Glutamatergic neuron (in vitro differentiated cells): ENCODE data around the gene MBP. TPM values are rescaled to one million over a fixed set of nuclear protein-coding genes. Genes with fewer than 3 reads are reported as not detected.

ENCODE experiments used
- DNase-seq: peaks from one replicate; pipeline ENCODE4 v3.0.0; 2022
- H3K27ac Mint-ChIP-seq: one replicate; pipeline ENCODE4 v1.8.0; 2020; ENCODE audit warnings: mild to moderate bottlenecking, mixed read lengths, inconsistent platforms; ENCODE audit not compliant: unreplicated experiment
- H3K27me3 Mint-ChIP-seq: one replicate; pipeline ENCODE4 v1.8.0; 2020; ENCODE audit warnings: mild to moderate bottlenecking, moderate library complexity, mixed read lengths, inconsistent platforms; ENCODE audit not compliant: unreplicated experiment
- H3K36me3 Mint-ChIP-seq: one replicate; pipeline ENCODE4 v1.8.0; 2020; ENCODE audit warnings: mild to moderate bottlenecking, mixed read lengths, inconsistent platforms; ENCODE audit not compliant: unreplicated experiment
- H3K4me1 Mint-ChIP-seq: one replicate; pipeline ENCODE4 v1.8.0; 2020; ENCODE audit warnings: mild to moderate bottlenecking, low read depth, mixed read lengths, inconsistent platforms; ENCODE audit not compliant: unreplicated experiment
- H3K4me3 Mint-ChIP-seq: one replicate; pipeline ENCODE4 v1.8.0; 2020; ENCODE audit warnings: mild to moderate bottlenecking, mixed read lengths, inconsistent platforms; ENCODE audit not compliant: unreplicated experiment
- H3K9me3 Mint-ChIP-seq: one replicate; pipeline ENCODE4 v1.8.0; 2020; ENCODE audit warnings: mild to moderate bottlenecking, moderate library complexity, mixed read lengths, inconsistent platforms; ENCODE audit not compliant: unreplicated experiment
- total RNA-seq: library from RNA; stranded (reverse); fragmentation: NEBNext Ultra II Directional; extraction: Animal tissue kit (Norgen Biotek cat#: 25700); gene quantifications from one replicate; pipeline ENCODE4 v1.2.1, GENCODE V29; 2021; ENCODE audit not compliant: unreplicated experiment
- TF ChIP-seq, protein P1 (sequence below): fragments of 200-600 bp; sonication (generic); IDR thresholded peaks from one replicate; pipeline ENCODE4 v1.5.0; 2021; ENCODE audit not compliant: partially characterized antibody, unreplicated experiment

MBP gene
- total RNA-seq, 1 donor from 2014 or later: 82.6 TPM

DNA sequence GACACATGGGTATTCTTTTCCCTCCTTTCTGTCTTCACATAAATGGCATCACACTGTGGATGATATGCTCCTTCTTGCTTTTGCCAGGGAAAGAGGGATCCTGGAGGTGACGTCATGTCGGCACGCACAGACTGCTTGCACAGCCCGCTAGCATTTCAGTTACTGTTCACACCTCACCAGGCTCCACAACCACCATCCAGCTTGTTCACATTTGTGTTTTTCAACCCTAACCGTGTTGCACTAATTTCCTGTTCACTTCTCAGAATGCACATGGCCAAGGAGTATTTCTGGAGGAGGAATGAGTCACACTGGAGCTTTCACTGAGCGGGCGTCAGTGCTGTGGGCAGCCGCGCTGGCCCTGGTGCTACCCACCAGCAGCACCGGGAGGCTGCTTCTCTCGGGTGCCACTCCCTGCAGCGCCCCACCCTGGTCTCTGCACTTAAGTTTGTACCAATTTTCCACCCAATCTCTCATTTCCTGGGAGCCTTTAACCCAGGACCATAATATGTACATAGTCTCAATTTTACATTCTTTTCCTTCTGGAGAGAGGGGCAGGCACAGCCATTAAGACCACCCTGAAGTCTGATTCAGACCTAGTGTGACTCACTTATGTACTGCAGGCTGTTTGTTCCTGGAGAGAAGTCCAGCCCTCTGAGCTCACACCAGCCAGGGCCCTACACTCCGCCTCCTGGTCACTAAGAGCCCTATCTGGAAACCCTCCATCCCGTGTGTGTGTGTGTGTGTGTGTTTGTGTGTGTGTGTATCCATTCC lies 65.1 kb downstream of the MBP start:
- Mint-ChIP-seq H3K4me1 (peaks cover 37% of the 10 kb centered on the region), H3K27ac (peak overlapping the region; percentile 99), H3K9me3 (peaks cover 12% of the 10 kb centered on the region), H3K4me3 (no peak overlapping the region), H3K36me3 (peaks cover 15% of the 10 kb centered on the region), H3K27me3 (no peaks in the 10 kb centered on the region)
- TF ChIP-seq, protein P1, sequence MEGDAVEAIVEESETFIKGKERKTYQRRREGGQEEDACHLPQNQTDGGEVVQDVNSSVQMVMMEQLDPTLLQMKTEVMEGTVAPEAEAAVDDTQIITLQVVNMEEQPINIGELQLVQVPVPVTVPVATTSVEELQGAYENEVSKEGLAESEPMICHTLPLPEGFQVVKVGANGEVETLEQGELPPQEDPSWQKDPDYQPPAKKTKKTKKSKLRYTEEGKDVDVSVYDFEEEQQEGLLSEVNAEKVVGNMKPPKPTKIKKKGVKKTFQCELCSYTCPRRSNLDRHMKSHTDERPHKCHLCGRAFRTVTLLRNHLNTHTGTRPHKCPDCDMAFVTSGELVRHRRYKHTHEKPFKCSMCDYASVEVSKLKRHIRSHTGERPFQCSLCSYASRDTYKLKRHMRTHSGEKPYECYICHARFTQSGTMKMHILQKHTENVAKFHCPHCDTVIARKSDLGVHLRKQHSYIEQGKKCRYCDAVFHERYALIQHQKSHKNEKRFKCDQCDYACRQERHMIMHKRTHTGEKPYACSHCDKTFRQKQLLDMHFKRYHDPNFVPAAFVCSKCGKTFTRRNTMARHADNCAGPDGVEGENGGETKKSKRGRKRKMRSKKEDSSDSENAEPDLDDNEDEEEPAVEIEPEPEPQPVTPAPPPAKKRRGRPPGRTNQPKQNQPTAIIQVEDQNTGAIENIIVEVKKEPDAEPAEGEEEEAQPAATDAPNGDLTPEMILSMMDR: no peak
- DNase-seq: no peak

DNA sequence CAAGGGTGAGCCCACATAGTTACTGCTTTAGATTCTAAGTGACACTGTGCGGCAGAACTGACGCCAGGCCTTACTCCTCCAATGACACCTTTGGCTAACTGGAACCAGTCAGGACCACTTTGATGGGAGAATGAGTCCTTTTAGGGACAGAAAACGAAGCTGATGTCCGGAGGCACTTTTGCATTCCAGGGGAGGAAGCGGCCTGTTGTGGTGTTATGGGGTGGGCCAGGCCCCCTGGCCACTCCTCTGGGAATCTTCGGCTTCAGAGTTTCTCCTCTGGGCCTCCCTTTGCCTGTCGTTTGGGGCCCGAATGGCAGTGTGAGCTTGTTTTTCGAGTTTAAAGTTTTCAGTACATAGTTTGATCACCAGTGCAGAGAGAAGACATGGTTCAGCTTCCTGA lies 65.9 kb downstream of the MBP start:
- H3K27ac Mint-ChIP-seq: no peak overlapping the region
- no peaks in the 10 kb centered on the region for H3K27me3 Mint-ChIP-seq
- DNase-seq: no peak
- H3K36me3 Mint-ChIP-seq: peaks cover 17% of the 10 kb centered on the region
- H3K4me3 Mint-ChIP-seq: no peak overlapping the region
- H3K9me3 Mint-ChIP-seq: peaks cover 12% of the 10 kb centered on the region
- H3K4me1 Mint-ChIP-seq: peaks cover 29% of the 10 kb centered on the region
- TF ChIP-seq, protein P1: no peak

DNA sequence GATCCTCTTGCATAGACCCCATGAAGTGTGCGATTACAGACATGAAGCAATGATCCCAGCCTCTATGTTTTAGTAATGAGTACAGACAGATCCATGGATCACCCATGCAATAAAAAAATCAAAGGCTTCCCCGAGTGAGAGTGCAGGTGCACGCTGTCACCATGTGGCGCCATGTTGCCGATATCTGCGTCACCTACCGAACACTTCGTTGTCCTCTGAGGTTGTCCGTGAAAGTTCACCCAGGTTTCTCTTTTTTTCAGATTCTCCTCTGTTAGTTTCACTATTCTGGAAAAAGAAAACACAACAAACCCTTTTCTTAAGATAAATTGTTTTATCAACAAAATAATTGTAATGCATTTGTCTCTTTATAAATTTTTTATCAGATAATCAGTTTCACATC lies 66.5 kb downstream of the MBP start:
- Mint-ChIP-seq H3K27ac (no peak overlapping the region), H3K9me3 (peaks cover 12% of the 10 kb centered on the region), H3K4me3 (no peak overlapping the region), H3K27me3 (no peaks in the 10 kb centered on the region), H3K36me3 (peaks cover 15% of the 10 kb centered on the region), H3K4me1 (peaks cover 28% of the 10 kb centered on the region)
- TF ChIP-seq, protein P1: no peak
- no peak for DNase-seq

DNA sequence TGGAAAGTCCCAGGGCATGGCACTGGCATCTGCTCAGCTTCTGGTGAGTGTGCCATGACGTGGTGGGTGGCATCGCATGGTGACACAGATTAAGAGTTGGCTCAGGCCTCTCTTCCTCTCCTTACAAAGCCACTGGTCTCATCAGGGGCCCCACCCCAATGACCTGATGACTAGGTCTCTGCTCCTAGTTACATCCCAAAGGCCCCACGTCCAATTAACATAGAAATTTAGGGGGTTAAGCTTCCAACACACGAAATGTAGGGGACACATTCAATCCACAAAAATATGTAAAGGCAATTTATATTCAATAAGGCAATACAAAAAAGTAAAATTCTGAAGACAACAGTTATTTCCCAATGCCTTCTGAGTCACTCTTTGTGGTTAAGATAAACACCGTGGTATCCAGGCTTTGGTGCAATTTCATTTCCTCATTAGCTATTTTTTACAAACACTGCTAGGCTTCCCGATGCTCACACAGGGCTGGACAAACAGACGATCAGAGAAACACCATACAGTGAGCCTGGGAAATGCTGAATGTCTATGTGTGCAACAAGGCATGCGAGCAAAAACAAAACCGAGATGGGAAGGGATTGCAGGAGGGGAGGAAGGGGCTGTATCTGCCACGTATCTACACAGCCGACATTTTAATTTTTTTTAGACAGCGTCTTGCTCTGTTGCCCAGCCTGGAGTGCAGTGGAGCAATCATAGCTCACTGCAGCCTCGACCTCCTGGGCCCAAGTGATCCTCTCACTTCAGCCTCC lies 67.2 kb downstream of the MBP start:
- Mint-ChIP-seq H3K4me1 (peaks cover 24% of the 10 kb centered on the region), H3K27ac (no peak overlapping the region), H3K9me3 (peaks cover 12% of the 10 kb centered on the region), H3K36me3 (peaks cover 10% of the 10 kb centered on the region), H3K27me3 (no peaks in the 10 kb centered on the region), H3K4me3 (no peak overlapping the region)
- DNase-seq: no peak
- TF ChIP-seq, protein P1: no peak

DNA sequence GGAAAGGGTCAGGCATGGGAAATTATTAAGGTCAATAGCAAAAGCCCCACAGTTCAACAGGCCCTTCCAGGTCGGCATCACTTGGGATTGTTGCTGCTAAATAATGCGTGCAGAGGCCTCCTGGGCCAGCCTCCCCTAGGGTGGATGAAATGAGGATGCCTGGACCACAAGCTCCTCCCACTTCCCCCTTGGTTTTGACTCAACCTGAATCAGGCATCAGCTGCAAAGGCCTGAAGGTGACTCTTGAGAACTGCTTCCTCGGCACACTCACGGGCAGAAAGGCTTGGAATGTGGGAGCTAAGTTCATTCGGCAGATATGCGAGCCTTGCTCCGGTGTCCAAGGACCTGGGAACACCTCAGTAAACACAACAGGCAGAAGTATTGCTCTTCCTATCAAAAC lies 69.3 kb downstream of the MBP start:
- no peak for DNase-seq
- H3K4me3 Mint-ChIP-seq: no peak overlapping the region
- H3K4me1 Mint-ChIP-seq: peaks cover 20% of the 10 kb centered on the region
- H3K9me3 Mint-ChIP-seq: peaks cover 2% of the 10 kb centered on the region
- H3K27ac Mint-ChIP-seq: no peak overlapping the region
- TF ChIP-seq, protein P1: no peak
- H3K36me3 Mint-ChIP-seq: peaks cover 10% of the 10 kb centered on the region
- H3K27me3 Mint-ChIP-seq: peaks cover 2% of the 10 kb centered on the region
